Panc1 (cell line): ENCODE results near the gene NUP58. TPM values are rescaled to one million over a fixed set of nuclear protein-coding genes. Genes with fewer than 3 reads are reported as not detected.

Experiments used
- ATAC-seq: fragments of 200-7000 bp; cut with Tn5 transposase; 2 replicates; pipeline ENCODE4 v1.9.1; 2020; ENCODE audit warnings: mild to moderate bottlenecking, moderate library complexity
- BruUV-seq: library from RNA; stranded (reverse); fragments of 400-500 nt; replicated peaks from 2 replicates; lab custom pipeline; 2021; lab: Mats Ljungman, UMichigan
- CTCF ChIA-PET: fragments of 300-600 bp; sonication (Branson Sonifier 250); formaldehyde crosslinking; loops from one replicate; lab custom pipeline; 2022; ENCODE audit warnings: antibody characterized with exemption; lab: Charles Lee
- POLR2A ChIA-PET: fragments of 300-600 bp; sonication (Branson Sonifier 250); formaldehyde crosslinking; loops from one replicate; lab custom pipeline; 2022; ENCODE audit warnings: antibody characterized with exemption; lab: Charles Lee
- DNase-seq: peaks from one replicate; pipeline ENCODE4 v3.0.0-alpha.2; 2010; ENCODE audit warnings: low read depth, low spot score
- H3K27ac ChIP-seq: 2 replicates; pipeline ENCODE4 v1.5.1; 2011; ENCODE audit warnings: mild to moderate bottlenecking, low read length, inconsistent platforms
- H3K27me3 ChIP-seq: fragments of 200-500 bp; sonication (Bioruptor generic); 2 replicates; pipeline ENCODE4 v1.6.0; 2014; ENCODE audit warnings: low read length, inconsistent platforms; ENCODE audit not compliant: control insufficient read depth, insufficient read depth
- H3K36me3 ChIP-seq: fragments of 200-500 bp; sonication (Bioruptor generic); 2 replicates; pipeline ENCODE4 v1.5.1; 2014; ENCODE audit warnings: inconsistent platforms, mild to moderate bottlenecking, low read length, moderate library complexity; ENCODE audit not compliant: control insufficient read depth, insufficient read depth
- H3K4me1 ChIP-seq: 2 replicates; pipeline ENCODE4 v1.5.1; 2011; ENCODE audit warnings: inconsistent platforms, mild to moderate bottlenecking, low read length, moderate library complexity; ENCODE audit not compliant: control insufficient read depth, insufficient read depth
- H3K4me3 ChIP-seq, 2 experiments: 2 replicates each; pipeline ENCODE4 v1.5.1; 2011 to 2012; ENCODE audit warnings: low read depth in 2 of 2, low read length in 2 of 2, mild to moderate bottlenecking in 2 of 2, inconsistent platforms in 1 of 2, moderate library complexity in 1 of 2
- H3K9me3 ChIP-seq: fragments of 200-500 bp; sonication (Bioruptor generic); 2 replicates; pipeline ENCODE4 v1.5.1; 2014; ENCODE audit warnings: low read depth, mild to moderate bottlenecking, inconsistent platforms, low read length, moderate library complexity; ENCODE audit not compliant: control insufficient read depth, insufficient read depth
- CTCF ChIP-seq: fragments of 450-650 bp; IDR thresholded peaks from 2 replicates; pipeline ENCODE4 v1.5.1; 2017; ENCODE audit warnings: mild to moderate bottlenecking
- POLR2AphosphoS5 ChIP-seq: IDR thresholded peaks from 2 replicates; pipeline ENCODE4 v1.6.1; 2012; ENCODE audit warnings: mild to moderate bottlenecking, low read depth, low read length, moderate library complexity
- REST ChIP-seq, 2 experiments: IDR thresholded peaks; 2 replicates each; pipeline ENCODE4 v1.6.1; 2011 to 2012; ENCODE audit warnings: low read depth in 2 of 2, control low read depth in 1 of 2, low read length in 1 of 2, mild to moderate bottlenecking in 1 of 2, moderate library complexity in 1 of 2; ENCODE audit not compliant: insufficient read depth in 1 of 2
- SIN3A ChIP-seq: IDR thresholded peaks from 2 replicates; pipeline ENCODE4 v1.6.1; 2012; ENCODE audit warnings: low read depth, mild to moderate bottlenecking, low read length, moderate library complexity, borderline replicate concordance; ENCODE audit not compliant: insufficient read depth
- TCF7L2 ChIP-seq: IDR thresholded peaks from 2 replicates; pipeline ENCODE4 v1.6.1; 2011; ENCODE audit warnings: mild to moderate bottlenecking, low read depth, low read length, inconsistent platforms
- in situ Hi-C: cut with HindIII; loops from 2 replicates; pipeline ENCODE4 v1.10.0; 2016; ENCODE audit warnings: low sequenced_read_pairs, low pct_unique_long_range_greater_than_20kb
- intact Hi-C: fragments of 100-400 bp; cut with micrococcal nuclease; formaldehyde crosslinking; loops from one replicate; pipeline ENCODE4 v1.10.0; 2022; ENCODE audit not compliant: unreplicated experiment
- total RNA-seq: library from RNA; stranded (reverse); gene quantifications from one replicate; pipeline ENCODE4 v1.2.1, GENCODE V29; 2021; ENCODE audit not compliant: unreplicated experiment

Gene NUP58
- total RNA-seq, 1 experiment from 2014 or later, result 40.0 TPM

- CTCF ChIA-PET, result no interaction called here
- intact Hi-C loops, result no loop called here
- POLR2A ChIA-PET, result no interaction called here
- no TSS peak for BruUV-seq
- ATAC-seq, result no peak
- in situ Hi-C loops, result no loop called here
- no peaks in the 10 kb centered on the region; the same call in 1 of the 2 replicates for H3K27me3 ChIP-seq
- no peak overlapping the region for H3K27ac ChIP-seq
- no peaks in the 10 kb centered on the region for H3K4me1 ChIP-seq
- H3K4me3 ChIP-seq, result no peak overlapping the region
- TF ChIP-seq POLR2AphosphoS5, result no peak
- TF ChIP-seq SIN3A, result no peak
- no peak for TF ChIP-seq CTCF
- no peak for TF ChIP-seq TCF7L2
- no peak for TF ChIP-seq REST (IDR thresholded peaks at IDR 0.05; ENCODE audit: insufficient read depth in 1 of 2, low read depth in 2 of 2, low read length in 1 of 2)
- H3K36me3 ChIP-seq, result no peaks in the 10 kb centered on the region
- no peaks in the 10 kb centered on the region for H3K9me3 ChIP-seq
- DNase-seq, result no peak
Observed at GRCh38 chr13:25352806-25353205, 51.4 kb downstream of the NUP58 start.

GRCh38 chr13:25353344-25353743 is 51.9 kb downstream of the NUP58 start:
- CTCF ChIA-PET, result no interaction called here
- POLR2A ChIA-PET, result no interaction called here
- Histone ChIP-seq H3K9me3 (no peaks in the 10 kb centered on the region), H3K4me1 (no peaks in the 10 kb centered on the region), H3K4me3 (no peak overlapping the region), H3K27ac (no peak overlapping the region), H3K27me3 (no peaks in the 10 kb centered on the region; the same call in 1 of the 2 replicates), H3K36me3 (no peaks in the 10 kb centered on the region)
- BruUV-seq, result no TSS peak
- intact Hi-C loops (no loop called here), in situ Hi-C loops (no loop called here)
- no peak for ATAC-seq
- no peak for TF ChIP-seq REST (IDR thresholded peaks at IDR 0.05; ENCODE audit: insufficient read depth in 1 of 2, low read depth in 2 of 2, low read length in 1 of 2)
- DNase-seq, result no peak
